ENCODE data around the gene CDC42EP3.

The CDC42EP3 gene

DNA sequence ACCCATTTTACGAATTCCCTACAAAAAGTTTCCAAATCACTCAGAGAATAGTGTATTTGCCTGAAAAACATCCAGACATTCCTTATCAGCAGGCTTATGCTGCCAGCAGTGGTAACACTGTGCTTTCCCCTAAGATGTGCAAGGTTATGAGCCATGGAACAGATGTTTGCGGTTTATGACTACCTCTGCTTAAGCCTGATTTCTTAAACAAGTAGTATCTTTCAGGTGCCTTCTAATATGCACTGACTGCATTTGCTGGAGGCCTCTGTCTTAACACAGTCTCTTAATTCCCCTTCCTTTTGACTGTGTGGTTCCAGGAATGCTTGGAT is 54.8 kb downstream of the CDC42EP3 start:
- H3K4me1 ChIP-seq (ENCODE audit: low read length) = peaks cover 30% of the 10 kb centered on the region
- no peaks in the 10 kb centered on the region for H3K79me2 ChIP-seq (ENCODE audit: low read length)
- H3K27me3 ChIP-seq (replicated peaks; ENCODE audit: insufficient read depth, low read length) = no peaks in the 10 kb centered on the region
- H4K20me1 ChIP-seq (ENCODE audit: insufficient read depth, low read length) = no peaks in the 10 kb centered on the region
- TF ChIP-seq, protein P1, sequence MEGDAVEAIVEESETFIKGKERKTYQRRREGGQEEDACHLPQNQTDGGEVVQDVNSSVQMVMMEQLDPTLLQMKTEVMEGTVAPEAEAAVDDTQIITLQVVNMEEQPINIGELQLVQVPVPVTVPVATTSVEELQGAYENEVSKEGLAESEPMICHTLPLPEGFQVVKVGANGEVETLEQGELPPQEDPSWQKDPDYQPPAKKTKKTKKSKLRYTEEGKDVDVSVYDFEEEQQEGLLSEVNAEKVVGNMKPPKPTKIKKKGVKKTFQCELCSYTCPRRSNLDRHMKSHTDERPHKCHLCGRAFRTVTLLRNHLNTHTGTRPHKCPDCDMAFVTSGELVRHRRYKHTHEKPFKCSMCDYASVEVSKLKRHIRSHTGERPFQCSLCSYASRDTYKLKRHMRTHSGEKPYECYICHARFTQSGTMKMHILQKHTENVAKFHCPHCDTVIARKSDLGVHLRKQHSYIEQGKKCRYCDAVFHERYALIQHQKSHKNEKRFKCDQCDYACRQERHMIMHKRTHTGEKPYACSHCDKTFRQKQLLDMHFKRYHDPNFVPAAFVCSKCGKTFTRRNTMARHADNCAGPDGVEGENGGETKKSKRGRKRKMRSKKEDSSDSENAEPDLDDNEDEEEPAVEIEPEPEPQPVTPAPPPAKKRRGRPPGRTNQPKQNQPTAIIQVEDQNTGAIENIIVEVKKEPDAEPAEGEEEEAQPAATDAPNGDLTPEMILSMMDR (IDR thresholded peaks at IDR 0.05; ENCODE audit: low read length) = no peak
- H3K4me2 ChIP-seq (ENCODE audit: low read depth, low read length) = peak overlapping the region; percentile 44; the same call in 1 of the 2 replicates
- no peaks in the 10 kb centered on the region for H3K36me3 ChIP-seq (replicated peaks; ENCODE audit: insufficient read depth, low read length)
- H3K27ac ChIP-seq (ENCODE audit: low read length) = peak overlapping the region; percentile 68; the same call in 1 of the 2 replicates
- peak; percentile 85 for DNase-seq
- H2AFZ ChIP-seq (ENCODE audit: low read length) = no peak overlapping the region
- H3F3A ChIP-seq (ENCODE audit: insufficient read depth, low read length) = peaks cover 20% of the 10 kb centered on the region
- 0 out of 2 replicates have a peak overlapping the region, but pooled peaks have one; percentile 2 for H3K9ac ChIP-seq (ENCODE audit: low read length)
- H3K9me3 ChIP-seq (replicated peaks; ENCODE audit: insufficient read depth, low read length) = no peaks in the 10 kb centered on the region
- no peaks in the 10 kb centered on the region for H3K9me2 ChIP-seq (replicated peaks; ENCODE audit: insufficient read depth, low read length)
- no peak overlapping the region for H3K4me3 ChIP-seq (ENCODE audit: low read length)

DNA sequence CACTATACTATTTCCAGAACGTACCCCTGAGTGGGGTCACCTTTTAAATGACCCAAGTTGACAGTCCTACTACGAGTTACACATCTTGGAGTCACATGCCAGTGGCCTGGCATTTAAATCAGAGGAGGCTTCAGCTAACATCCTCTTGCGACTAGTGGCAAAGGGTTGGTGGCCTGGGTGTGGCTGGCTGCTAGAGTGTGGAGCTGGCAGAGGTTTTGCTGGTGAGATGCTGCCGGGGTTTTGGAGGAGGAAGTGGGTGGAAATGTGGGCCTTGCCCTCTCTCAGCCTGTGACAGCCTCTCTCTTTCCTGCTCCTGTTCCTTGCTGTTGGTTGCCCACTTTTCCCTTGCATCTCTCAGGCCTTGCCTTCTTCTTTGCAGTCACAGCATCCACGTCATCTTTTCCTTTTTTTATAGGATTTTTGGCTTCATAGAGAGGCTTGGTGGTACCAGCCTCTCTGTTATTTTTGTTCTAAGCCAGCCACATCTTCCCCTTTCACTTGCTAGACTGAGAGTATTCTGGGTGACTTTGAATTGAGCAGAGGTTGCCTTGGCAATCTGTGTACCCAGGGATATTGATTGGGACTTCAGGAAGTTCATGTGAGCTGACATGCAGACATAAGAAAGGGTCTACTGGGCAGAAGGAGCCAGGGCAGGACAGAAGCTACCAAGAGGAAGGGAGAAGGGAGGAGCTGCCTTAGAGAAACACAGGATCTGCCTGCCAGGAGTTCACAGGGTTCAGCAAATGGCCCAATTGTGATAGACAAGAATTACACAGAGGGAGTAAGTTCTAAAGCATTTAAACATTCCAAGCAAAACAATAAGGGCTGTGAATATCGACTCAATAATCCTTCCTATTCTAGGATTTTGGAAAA is 55.4 kb downstream of the CDC42EP3 start:
- peak; percentile 18 for DNase-seq
- no peak overlapping the region for H2AFZ ChIP-seq (ENCODE audit: low read length)
- peak overlapping the region; percentile 15; the same call in 1 of the 2 replicates for H3K4me2 ChIP-seq (ENCODE audit: low read depth, low read length)
- no peak overlapping the region for H3K4me3 ChIP-seq (ENCODE audit: low read length)
- no peaks in the 10 kb centered on the region for H3K36me3 ChIP-seq (replicated peaks; ENCODE audit: insufficient read depth, low read length)
- H3K9ac ChIP-seq (ENCODE audit: low read length) = no peak overlapping the region
- H3K27ac ChIP-seq (ENCODE audit: low read length) = peak overlapping the region; percentile 68; the same call in 1 of the 2 replicates
- peaks cover 30% of the 10 kb centered on the region for H3K4me1 ChIP-seq (ENCODE audit: low read length)
- H4K20me1 ChIP-seq (ENCODE audit: insufficient read depth, low read length) = no peaks in the 10 kb centered on the region
- no peaks in the 10 kb centered on the region for H3K9me3 ChIP-seq (replicated peaks; ENCODE audit: insufficient read depth, low read length)
- no peaks in the 10 kb centered on the region for H3K79me2 ChIP-seq (ENCODE audit: low read length)
- H3K27me3 ChIP-seq (replicated peaks; ENCODE audit: insufficient read depth, low read length) = no peaks in the 10 kb centered on the region
- H3K9me2 ChIP-seq (replicated peaks; ENCODE audit: insufficient read depth, low read length) = no peaks in the 10 kb centered on the region
- TF ChIP-seq EZH2 (optimal IDR thresholded peaks at IDR 0.05; ENCODE audit: low read depth, low read length) (no peak), EZH2phosphoT487 (IDR thresholded peaks at IDR 0.05; ENCODE audit: low read length) (no peak)
- TF ChIP-seq, protein P1 (IDR thresholded peaks at IDR 0.05; ENCODE audit: low read length) = no peak
- peaks cover 20% of the 10 kb centered on the region for H3F3A ChIP-seq (ENCODE audit: insufficient read depth, low read length)

DNA sequence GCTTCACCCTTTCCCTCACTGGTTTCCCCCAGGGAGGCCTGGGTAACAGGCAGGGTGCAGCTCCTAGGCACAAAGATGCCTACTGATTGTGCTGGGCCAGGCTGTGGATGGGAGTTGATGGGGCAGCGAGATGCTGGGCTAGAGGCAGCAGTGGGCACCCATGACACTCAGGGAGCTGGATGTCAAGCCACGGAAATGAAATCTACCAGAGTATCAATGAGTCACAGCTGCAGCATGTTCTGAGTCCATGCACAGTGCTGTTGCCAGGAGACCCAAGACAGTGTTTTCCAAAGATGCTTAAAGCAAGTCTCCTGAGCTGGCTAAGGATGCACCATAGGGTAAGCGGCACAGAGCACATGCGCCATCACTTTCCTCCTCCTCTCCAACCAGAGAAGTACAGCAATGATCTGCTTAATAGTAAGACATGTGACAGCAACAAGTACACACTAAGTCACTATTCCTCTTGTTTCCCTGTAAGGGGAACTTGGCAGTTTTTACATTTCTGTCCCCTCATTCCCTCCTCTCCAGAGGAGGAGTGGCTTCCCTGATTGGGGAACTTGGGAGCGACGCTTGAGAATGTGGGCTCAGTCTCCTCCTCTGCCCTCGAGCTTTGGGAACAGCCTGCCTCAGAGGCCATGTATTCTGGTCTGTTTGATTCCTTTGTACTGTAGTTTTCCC is 57.2 kb downstream of the CDC42EP3 start:
- no peaks in the 10 kb centered on the region for H3K9me2 ChIP-seq (replicated peaks; ENCODE audit: insufficient read depth, low read length)
- no peaks in the 10 kb centered on the region for H4K20me1 ChIP-seq (ENCODE audit: insufficient read depth, low read length)
- H3K4me1 ChIP-seq (ENCODE audit: low read length) = peaks cover 30% of the 10 kb centered on the region
- TF ChIP-seq EZH2phosphoT487 (IDR thresholded peaks at IDR 0.05; ENCODE audit: low read length) = no peak
- TF ChIP-seq EZH2 (optimal IDR thresholded peaks at IDR 0.05; ENCODE audit: low read depth, low read length) = no peak
- TF ChIP-seq, protein P1 (IDR thresholded peaks at IDR 0.05; ENCODE audit: low read length) = no peak
- H3K36me3 ChIP-seq (replicated peaks; ENCODE audit: insufficient read depth, low read length) = no peaks in the 10 kb centered on the region
- H3K27me3 ChIP-seq (replicated peaks; ENCODE audit: insufficient read depth, low read length) = no peaks in the 10 kb centered on the region
- H3F3A ChIP-seq (ENCODE audit: insufficient read depth, low read length) = peaks cover 20% of the 10 kb centered on the region
- no peak overlapping the region for H3K4me3 ChIP-seq (ENCODE audit: low read length)
- no peak overlapping the region for H3K27ac ChIP-seq (ENCODE audit: low read length)
- DNase-seq = no peak
- no peak overlapping the region for H3K4me2 ChIP-seq (ENCODE audit: low read depth, low read length)
- H3K79me2 ChIP-seq (ENCODE audit: low read length) = no peaks in the 10 kb centered on the region
- no peak overlapping the region for H3K9ac ChIP-seq (ENCODE audit: low read length)
- no peak overlapping the region for H2AFZ ChIP-seq (ENCODE audit: low read length)
- H3K9me3 ChIP-seq (replicated peaks; ENCODE audit: insufficient read depth, low read length) = no peaks in the 10 kb centered on the region

Data from MM.1S (cell line).